ENCODE data around the gene CAPN8. TPM values are rescaled to one million over a fixed set of nuclear protein-coding genes. Genes with fewer than 3 reads are reported as not detected.
"Not testable (repeated sequence)": the region's sequence is repeated elsewhere in the genome, so short reads cannot be mapped to it uniquely, and the experiment has no call there.

Gene CAPN8
- total RNA-seq, 1 donor from 2014 or later, result not detected

- no peak for DNase-seq (ENCODE audit: low spot score)
Measured at GRCh38 chr1:223531742-223532341, 133.7 kb downstream of the CAPN8 start.

DNA sequence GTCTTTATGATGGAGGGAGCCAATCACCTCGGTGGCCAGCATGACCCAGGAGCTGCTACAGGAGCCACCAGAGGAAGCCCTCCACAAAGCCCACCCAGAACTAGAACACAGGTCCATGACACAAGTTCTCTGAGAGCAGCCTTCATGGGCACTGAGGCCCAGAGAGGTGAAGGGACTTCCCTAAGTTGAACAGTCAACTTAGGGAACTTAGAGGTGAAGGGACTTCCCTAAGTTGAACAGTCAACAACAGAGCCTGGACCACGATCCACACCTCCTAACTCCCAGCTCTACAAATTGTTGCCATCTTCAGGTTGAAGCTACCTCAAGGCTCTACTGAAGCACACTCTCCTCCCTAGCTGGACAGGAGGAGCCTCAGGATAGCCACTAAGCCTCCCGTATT is 139.5 kb downstream of the CAPN8 start:
- DNase-seq (ENCODE audit: low spot score), result no peak

- no peak for DNase-seq (ENCODE audit: low spot score)
Measured at GRCh38 chr1:223525546-223525945, 140.0 kb downstream of the CAPN8 start.

DNA sequence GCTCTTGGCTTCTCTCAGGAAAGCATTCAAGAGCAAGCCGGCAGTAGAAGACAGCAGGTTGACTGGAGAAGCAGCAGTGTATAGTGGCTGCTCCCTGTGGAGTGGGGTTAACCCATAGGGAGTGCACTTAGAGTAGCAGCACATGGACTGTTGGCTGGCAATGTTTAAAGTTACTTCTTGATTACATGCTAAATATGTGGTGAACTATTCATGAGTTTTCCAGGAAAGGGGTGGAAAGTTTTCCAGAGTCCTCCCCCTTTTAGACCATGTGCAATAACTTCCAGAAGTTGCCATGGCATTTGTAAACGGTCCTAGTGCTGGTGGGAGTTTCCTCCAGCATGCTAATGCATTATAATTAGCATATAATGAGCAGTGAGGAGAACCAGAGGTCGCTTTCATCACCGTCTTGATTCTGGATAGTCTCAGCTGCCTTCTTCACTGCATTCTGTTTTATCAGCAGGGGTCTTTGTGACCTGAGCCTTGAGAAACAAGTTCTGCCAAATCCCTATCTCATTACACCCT is 140.5 kb downstream of the CAPN8 start:
- no peak for DNase-seq (ENCODE audit: low spot score)

GRCh38 chr1:223521150-223521549 is 144.4 kb downstream of the CAPN8 start:
- no peak for DNase-seq (ENCODE audit: low spot score)

DNA sequence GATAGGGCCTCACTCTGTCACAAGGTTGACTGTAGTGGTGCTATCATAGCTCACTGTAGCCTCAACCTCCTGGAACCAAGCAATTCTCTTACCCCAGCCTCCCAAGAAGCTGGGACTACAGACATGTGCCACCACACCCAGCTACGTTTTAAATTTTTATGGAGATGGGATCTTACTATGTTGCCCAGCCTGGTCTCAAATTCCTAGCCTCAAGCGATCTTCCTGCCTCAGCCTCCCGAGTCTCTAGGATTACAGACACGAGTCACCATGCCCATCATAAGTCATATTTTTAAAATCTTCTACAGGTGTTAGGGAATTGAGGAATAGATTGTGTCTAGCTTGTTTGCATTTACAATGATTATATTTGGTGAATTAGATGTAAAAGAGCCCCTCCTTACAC is 145.3 kb downstream of the CAPN8 start:
- no peak for DNase-seq (ENCODE audit: low spot score)

GRCh38 chr1:223519116-223519515 is 146.4 kb downstream of the CAPN8 start:
- DNase-seq (ENCODE audit: low spot score), result no peak

DNA sequence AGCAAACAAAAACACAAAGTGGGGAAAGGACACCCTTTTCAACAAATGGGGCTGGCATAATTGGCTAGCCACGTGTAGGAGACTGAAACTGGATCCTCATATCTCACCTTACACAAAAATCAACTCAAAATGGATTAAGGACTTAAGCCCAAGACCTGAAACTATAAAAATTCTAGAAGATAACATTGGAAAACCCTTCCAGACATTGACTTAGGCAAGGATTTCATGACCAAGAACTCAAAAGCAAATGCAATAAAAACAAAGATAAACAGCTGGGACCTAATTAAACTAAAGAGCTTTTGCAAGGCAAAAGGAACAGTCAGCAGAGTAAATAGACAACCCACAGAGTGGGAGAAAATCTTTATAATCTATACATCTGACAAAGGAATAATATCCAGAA is 146.9 kb downstream of the CAPN8 start:
- not testable (repeated sequence) for DNase-seq (ENCODE audit: low spot score)

DNA sequence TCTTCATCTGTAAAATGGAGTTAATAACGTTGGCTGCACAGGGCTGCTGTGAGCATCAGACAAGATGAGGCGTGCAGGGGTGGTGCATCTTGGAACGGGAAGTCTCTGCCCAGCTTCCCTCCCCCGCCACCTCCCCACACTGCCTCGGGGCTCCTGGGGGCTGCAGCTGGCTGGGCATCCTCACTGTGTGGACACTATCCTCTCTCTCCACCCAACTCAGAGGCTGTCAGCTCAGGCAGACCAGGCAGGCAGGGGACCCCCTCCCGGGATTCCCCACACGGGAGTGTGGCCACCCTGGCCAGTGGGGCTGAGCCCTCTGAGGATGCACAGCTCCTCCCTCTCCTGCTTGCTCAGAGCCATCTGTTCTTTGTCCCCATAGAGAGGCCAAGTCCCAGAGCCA is 149.6 kb downstream of the CAPN8 start:
- DNase-seq (ENCODE audit: low spot score), result no peak

GRCh38 chr1:223515421-223515820 is 150.1 kb downstream of the CAPN8 start:
- DNase-seq (ENCODE audit: low spot score), result no peak

DNA sequence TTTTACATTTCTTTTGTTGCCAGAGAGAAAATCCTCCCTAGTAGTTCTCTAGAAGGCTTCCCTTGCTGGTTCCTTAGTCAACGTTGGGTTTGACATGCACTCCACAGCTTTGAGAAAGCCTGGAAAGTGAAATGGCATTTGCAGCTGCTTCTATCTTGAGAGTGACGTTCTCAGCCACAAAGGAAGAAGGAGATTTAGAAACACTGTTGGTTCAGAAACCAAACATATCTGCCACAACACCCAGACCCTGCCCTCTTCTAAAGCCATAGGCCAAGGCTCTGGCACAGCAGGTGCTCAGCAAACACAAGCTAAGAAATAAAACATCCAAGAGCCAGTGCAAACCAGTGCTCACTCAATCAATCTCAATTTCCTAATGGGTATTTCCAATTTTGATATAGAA is 150.9 kb downstream of the CAPN8 start:
- DNase-seq (ENCODE audit: low spot score), result no peak

DNA sequence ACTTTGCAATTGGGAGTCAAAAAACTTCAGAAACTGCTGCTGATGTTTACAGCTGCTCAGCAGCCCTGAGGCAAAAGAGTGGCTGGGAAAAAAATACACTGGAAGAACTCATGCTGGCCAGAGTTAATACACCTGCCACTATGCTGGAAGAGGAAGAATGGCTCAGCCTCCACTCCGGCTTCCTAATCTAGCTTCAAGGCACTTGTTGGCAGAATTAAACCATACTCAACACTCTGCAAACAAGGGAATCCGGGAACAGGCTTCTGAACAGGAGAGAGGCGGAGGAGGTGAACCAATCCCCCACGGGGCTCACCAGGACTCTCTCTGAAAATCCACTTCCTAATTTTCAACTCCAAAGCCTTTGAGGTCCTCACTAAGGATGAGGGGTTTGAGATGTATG is 152.2 kb downstream of the CAPN8 start:
- no peak for DNase-seq (ENCODE audit: low spot score)

GRCh38 chr1:223512057-223512456 is 153.4 kb downstream of the CAPN8 start:
- DNase-seq (ENCODE audit: low spot score), result no peak

- DNase-seq (ENCODE audit: low spot score), result no peak
Measured at GRCh38 chr1:223508796-223509195, 156.7 kb downstream of the CAPN8 start.

DNA sequence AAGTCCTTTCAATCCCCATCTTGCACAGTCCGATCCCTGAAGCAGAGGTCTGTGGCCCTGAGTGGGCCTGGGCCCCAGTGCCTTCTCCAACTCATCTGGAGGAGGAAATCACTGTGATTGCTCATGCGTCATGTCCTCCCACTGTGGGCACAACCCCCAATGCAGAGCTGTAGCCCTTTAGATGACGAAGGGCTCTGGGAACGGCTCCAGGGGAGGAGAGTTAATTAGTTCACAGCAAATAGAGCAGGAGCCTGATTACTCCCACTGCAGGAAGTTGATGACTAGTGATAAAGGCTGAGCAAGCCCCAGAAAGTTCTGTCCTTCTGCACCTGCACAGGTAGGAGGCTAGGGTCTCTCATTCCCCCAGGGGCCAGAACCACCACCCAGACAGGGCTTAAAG is 160.8 kb downstream of the CAPN8 start:
- no peak for DNase-seq (ENCODE audit: low spot score)

- DNase-seq (ENCODE audit: low spot score), result no peak
Measured at GRCh38 chr1:223503348-223503747, 162.2 kb downstream of the CAPN8 start.

- no peak for DNase-seq (ENCODE audit: low spot score)
Measured at GRCh38 chr1:223500560-223501425, 164.7 kb downstream of the CAPN8 start.

- peak; percentile 51 for DNase-seq (ENCODE audit: low spot score)
Measured at GRCh38 chr1:223496883-223497282, 168.6 kb downstream of the CAPN8 start.

GRCh38 chr1:223494926-223495645 is 170.4 kb downstream of the CAPN8 start:
- peak; percentile 49 for DNase-seq (ENCODE audit: low spot score)

DNA sequence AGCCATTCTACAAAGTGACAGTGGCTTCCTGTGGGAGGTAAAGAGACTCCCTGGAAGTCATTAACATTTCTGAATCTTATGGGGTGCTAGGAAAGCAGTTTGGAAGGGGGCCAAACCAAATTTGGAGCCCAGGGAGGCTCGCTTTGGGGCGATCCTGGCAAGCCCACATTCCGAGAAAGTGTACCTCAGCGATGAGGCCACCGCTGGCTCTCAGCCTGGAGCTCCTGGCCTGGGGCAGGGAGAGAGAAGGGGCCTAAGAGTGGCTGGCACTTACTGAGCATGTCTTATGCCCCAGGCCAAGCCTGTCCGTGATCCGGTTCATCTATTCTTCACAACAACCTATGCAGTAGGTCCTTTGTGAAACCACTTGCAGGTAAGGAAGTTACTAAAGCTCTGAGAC is 173.5 kb downstream of the CAPN8 start:
- DNase-seq (ENCODE audit: low spot score), result no peak
